ENCODE measurements around the gene CLCN2.

Gene CLCN2

DNA sequence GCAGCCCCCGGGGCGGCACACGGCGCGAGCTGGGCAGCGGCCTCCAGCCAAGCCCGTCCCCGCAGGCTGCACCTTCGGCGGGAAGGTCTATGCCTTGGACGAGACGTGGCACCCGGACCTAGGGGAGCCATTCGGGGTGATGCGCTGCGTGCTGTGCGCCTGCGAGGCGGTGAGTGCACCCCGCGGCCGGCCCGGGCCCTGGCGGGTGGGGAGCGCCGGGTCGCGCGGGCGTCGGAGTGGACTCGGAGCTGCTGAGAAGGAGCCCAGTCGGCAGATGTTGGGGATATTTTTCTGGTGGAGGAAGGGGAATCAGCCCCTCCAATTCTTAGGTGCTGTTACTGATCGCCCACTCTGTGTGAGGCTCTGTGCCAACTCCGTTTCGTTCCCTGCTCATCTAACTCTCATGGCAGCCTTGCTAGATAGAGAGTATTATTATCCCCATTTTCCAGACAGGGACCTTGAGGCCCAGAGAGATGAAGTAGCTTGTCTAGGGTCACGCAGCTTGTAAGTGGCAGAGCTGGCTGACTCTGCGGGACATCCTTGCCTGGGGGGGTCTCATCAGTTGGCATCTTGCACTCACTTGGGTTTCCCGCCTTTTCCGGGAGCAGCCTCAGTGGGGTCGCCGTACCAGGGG lies 19.3 kb upstream of the CLCN2 start:
- peak; percentile 33 to 39 for DNase-seq

DNA sequence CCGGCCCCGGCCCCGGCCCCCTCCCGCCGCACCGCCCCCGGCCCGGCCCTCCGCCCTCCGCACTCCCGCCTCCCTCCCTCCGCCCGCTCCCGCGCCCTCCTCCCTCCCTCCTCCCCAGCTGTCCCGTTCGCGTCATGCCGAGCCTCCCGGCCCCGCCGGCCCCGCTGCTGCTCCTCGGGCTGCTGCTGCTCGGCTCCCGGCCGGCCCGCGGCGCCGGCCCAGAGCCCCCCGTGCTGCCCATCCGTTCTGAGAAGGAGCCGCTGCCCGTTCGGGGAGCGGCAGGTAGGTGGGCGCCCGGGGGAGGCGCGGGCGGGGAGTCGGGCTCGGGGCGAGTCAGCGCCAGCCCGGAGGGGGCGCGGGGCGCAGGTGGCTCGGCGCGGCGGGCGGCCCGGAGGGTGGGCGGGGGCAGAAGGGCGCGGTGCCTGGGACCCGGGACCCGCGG lies 18.8 kb upstream of the CLCN2 start:
- DNase-seq, result peak in 1 of 2 experiments; percentile 46

DNA sequence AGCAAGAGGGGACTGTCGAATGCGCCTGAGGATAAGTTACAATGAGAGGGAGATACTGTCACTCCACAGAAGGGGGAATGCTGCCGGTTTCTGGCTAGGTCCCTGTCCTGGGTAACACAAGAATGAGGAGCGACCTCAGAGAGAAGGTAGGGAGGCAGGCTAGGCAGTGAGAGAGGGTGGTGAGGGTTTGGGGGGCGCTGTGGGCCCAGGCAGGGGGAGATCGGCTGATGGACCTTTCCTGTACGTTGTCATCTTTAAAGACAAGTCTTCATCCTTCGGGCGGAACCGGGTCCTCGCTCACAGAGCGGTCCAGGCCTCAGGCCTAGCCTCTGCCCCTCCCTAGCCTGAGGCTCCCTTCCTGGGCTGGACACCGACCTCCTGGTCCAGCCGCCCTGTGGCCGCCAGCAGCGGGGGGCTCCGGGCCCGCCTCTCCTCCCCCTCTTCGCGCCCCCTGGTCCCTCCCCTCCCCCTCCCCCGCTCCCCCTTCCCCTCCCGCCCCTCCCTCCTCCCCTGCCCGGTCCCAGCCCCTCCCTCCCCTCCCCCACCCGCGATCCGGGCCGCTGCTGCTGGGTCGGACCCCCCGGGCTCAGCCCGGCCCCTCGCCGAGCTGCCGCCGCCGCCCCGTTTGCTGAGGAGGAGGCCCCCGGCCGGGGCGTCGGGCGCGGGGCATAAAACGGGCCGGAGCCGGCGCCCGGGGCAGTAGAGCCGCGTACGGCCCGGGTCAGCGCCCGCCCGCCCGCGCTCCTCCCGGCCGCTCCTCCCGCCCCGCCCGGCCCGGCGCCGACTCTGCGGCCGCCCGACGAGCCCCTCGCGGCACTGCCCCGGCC lies 18.2 kb upstream of the CLCN2 start, which contains the start of gene CHRD:
CHRD (plus strand) TSS at position 697 of the 827 bp plus-strand sequence. CDS start 265 bp downstream, outside the sequence.
- no peak for DNase-seq

DNA sequence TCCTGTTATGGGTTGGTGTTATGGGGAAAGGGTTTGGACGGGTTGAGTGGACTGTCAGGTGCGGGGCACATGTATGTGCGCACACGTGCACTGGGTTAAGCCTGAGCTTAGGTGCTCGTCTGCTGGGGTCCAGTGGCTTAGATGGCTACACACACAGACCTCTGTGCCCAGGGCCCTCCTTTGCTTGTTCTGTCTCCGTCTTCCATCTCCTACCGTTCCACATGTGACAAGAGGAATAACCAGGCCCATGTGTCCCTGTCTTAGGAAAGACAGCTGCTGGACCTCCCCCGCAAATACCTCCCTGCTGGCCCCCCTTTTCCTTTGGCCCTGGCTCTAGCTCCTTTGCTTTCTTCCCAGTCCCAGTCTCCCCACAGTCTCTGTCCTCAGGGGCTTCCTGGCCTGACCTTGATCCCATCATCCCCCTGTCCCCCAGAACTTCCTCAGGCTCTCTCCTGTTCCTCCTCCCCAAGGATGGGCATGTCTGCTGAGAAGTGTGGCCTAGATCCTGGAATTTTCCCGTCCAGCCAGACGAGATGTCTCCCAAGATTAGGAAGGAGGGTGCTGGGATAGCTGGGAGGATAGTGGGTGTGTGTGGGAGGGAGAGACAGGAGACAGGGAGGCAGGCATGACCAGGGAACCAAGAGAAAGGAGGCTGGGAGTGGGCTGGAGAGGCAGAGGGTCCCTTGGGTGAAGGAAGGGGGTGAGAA lies 17.4 kb upstream of the CLCN2 start:
- no peak for DNase-seq

DNA sequence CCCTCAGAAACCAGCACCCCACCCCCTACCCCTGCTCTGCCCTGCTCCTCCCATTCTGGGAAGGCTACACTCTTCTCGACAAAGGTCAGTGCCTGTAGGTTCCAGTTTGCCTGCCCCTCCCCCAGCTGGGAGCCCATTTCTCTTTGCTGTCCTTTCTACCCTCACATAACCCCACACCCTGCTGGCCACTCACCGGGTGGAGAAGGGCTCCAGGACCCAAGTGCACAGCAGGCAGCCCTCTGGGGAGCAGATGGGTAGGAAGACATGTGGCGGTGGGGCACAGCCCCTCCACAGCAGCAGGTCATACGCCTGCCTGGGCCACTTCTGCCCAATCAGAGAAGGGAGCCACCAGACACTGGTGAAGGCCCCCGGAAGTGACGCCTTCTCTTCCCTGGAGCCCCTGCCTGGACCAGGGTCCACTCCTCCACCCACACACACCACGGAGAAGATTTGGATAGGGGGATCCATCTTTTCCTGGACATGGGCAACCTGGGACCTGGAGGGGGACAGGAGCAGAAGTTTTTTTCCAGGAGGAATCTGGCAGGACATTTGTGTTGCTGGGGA lies 16.6 kb upstream of the CLCN2 start, which contains the start of gene THPO:
THPO (minus strand) TSS at position 326 of the 564 bp plus-strand sequence. CDS start 1,948 bp downstream, outside the sequence.
- DNase-seq, result no peak

DNA sequence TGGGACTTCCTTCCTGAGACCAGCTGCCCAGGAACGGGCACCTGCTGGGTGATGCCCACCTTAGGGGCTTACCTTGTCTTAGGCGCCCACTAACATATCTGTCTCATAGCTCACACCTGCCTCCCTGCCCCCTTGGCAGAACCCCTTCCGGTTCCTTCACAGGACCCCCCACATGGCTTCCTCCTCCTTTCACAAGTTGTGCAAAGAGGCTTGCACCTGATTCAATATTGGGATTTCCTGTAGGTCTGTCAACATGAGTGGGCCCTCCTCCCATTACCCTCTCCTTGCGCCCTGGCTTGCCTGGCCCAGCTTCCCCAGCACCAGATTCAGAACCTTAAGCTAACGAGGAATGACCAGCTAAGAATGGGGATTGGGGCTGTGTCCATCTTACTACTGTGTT lies 16.0 kb upstream of the CLCN2 start:
- no peak for DNase-seq

DNA sequence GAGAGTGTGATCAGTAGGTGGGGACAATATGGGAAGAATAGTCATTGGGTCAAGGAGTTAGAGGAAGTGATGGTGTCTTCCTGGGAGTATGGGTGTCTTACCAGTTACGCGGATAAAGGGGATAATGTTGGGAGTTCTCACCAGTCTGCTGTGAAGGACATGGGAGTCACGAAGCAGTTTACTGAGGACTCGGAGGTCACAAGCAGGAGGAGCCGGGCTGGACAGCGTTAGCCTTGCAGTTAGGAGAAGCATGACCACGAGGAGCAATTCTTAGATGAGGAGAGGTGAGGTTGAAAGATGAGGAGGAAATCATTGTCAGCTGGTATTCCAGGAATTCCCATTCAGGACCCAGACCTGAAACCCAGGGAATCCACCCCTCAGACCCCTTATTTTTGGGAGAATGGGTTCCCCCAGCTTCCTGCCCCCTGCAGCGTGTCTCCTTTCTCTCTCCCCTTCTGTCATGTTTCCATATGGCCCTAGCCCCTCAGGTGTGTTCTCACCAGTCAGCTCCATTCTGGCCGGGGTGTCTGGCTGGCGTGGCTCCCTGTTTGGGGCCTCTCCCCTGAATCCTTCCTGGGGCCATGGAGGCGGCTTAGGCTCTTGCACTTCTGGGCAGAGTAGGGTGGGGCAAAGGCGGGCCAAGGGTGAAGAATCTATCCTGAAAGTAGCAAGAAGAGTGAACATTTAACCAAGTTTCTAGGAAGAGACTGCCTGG lies 14.5 kb upstream of the CLCN2 start:
- no peak for DNase-seq

DNA sequence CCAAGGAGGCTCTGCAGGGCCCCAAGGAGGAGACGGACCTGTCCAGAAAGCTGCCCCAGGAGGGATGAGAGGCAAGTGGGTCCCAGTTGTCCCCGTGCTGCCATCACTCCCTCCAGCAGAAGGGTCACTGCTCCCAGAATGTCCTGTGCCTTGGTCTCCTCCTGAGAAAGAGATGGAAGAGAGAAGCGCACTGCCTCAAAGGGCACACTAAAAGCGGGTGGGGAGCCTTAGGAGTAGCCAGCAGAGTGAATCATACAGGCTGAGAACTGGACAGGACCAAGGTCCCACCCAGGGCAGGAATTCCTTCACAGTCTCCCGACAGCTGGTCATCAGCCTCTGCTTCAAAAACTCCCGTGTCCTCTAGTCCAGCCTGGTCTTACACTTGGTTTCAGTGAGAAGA lies 12.0 kb upstream of the CLCN2 start:
- no peak for DNase-seq

DNA sequence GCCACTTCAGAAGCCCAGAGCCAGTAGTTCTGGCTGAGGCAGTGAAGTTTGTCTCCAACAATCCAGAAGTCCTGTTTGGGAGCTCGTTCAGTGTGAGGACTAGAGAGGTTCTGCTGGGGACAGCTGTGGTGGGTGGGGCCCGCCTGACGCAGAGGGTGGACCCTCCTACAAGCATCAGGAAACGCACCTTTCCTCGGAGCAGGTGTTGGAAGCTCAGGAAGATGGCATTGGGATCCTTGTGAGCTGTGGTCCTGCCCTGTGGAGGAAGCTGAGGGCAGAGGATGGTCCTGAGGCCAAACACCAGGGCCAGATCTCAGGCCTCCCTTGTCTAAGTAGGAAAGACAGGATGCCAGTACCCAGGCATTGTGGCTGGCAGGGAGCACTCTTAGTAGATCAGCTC lies 11.5 kb upstream of the CLCN2 start:
- DNase-seq, result no peak

DNA sequence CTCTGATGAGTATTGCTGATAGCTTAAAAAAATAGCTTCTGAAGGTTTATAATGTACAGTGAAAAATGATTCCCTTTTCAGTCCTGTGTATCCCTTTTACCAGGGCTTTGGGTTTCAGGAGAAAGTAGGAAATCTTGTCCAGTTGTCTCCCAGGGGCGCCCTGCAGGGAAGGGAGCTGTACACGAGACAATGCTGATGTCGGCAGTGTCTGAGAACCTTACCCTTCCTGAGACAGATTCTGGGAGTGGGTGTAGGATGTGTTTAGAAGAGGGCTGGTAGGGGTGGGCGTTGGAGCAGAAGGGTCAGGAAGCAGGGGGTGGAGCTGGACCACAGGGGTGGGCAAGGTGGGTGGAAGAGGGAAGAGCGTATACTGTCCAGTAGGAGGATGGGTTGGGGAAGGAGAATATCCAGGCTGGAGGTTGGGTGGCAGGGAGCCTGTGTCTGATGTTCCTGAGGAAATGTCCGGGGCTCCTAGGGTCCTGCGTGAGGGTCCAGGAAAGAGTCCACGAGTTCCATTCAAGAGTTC lies 11.0 kb upstream of the CLCN2 start:
- DNase-seq, result no peak

DNA sequence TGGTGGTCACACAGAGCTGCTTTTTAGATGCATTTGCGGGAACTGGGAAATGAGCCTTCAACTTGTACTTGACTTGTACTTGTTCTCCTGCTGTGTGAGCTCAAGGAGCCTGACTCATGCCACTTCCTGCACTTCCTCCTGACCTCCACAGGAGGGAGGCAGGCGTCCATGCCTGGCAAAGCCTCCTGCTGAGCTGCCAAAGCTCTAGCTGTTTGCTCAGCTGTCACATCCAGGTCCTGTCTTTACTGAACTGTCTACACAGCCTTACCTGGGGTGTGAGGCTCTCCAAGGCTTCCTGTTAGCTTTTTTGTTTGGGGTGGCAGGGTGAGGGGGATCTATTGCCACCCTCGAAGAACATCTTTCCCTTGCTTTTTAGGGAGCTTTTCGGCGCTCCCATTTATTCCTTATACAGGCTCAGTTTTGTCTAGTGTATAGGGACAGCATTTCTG lies 10.2 kb upstream of the CLCN2 start:
- peak; percentile 64 to 73 for DNase-seq

DNA sequence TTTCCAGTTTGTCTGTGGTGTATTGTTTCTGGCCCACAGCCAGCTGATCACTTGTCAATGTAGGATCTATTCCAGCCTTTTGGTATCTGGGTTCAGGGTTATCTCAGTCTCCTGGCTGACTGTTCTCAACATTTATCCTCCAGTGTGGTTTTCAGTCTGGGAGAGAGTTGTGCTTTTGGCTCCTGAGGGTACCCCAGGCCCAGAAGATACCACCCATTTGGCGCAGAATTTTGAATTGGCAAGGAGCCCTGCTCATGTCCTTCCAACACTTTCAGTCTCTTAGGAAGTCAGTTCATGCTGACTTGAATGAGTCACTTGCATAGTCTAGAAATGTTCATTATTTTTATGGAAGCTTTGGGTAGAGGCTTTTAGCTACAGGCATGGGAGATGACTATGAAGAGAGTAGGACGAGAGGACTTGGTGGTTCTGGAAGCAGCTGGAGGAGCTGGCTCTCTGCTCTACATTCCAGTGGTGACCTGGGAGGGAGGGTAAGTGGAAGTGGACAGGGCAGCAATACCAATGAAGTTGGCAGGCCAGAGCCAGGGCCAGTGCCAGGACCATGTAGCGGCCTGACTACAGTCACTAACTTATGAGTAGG lies 7.3 kb upstream of the CLCN2 start:
- DNase-seq, result no peak

DNA sequence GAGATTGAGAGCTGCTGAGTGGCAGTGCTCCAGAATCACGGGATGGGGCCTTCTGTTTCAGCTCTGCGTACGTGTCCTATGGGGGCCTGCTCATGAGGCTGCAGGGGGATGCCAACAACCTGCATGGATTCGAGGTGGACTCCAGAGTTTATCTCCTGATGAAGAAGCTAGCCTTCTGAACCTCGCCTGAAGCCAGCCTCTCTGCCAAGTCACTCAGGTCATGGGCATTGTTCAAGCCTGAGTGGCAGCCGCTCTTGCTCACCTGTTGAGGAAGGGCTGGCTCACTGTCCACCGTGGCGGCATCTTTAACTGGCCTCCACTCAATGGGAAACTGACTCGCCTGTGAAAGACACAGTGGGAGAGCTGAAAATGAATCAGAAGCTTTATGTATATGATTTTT lies 6.7 kb upstream of the CLCN2 start:
- DNase-seq, result no peak

DNA sequence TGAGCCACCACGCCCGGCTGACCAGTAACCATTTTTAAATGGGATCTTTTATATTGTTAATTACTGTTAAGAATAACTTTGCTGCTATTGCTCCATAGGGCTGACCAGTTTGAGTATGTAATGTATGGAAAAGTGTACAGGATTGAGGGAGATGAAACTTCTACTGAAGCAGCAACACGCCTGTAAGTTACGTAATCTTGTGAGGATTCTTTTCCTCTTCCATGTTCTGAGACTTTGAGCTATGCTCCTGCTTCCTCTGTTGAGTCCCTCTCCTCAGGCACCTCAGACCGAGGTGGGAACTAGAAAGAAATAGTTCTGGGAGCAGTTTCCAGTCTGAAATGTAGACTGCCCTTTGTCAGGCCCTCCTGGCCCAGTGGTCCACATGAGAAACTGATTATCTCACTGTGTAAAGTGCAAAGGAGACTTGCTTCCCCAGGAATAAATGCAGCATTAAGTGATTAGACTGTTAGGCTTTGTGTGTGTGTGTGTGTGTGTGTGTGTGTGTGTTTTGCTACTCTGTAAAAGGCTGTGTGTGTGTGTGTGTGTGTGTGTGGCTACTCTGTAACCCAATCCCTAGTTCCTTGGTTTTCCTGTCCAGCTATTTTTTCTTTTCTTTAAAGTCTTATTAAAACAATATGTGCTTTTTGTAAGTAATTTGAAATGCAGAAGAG lies 5.3 kb upstream of the CLCN2 start:
- DNase-seq, result no peak

DNA sequence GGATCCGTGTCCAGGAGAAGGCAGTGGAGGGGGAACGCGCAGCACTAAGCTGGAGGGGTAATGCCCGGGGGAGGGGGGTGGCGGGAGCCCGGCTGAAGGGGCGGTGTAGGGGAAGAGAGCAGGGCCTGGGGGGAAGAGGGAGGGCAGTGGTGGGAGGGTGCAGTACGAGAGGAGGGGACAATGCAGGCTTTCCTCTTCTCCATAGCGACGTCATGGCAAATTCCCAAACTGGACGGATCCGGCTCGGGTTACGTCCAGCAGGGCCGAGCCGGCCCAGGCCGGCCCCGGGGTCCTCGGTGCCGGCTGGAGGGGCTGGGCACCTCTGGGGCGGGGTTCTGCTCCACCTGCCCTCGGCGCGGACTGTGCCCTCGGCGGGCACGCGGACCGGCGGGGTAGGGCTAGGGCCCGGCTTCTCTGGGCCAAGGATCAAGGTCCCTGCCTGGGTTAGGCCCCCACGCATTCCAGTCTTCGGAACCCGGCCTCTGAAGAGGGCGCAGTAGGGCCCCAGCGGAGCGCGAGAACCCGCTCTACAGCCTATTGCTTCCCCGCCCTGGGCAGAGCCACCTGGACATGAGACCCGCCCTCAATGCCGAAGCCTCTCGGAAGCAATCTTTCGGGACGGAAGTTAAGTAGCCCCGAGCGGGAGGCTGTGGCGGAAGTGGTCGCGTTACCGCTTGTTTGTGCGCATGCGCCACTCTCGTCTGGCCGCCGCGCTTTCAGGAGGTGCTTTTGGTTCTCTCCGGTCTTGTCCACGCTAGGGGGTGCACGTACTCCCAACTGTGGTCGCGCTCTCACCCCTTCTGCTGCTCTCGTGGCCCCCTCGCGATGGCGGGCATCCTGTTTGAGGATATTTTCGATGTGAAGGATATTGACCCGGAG lies 1.5 kb upstream of the CLCN2 start:
- peak; percentile 95 to 97 for DNase-seq

DNA sequence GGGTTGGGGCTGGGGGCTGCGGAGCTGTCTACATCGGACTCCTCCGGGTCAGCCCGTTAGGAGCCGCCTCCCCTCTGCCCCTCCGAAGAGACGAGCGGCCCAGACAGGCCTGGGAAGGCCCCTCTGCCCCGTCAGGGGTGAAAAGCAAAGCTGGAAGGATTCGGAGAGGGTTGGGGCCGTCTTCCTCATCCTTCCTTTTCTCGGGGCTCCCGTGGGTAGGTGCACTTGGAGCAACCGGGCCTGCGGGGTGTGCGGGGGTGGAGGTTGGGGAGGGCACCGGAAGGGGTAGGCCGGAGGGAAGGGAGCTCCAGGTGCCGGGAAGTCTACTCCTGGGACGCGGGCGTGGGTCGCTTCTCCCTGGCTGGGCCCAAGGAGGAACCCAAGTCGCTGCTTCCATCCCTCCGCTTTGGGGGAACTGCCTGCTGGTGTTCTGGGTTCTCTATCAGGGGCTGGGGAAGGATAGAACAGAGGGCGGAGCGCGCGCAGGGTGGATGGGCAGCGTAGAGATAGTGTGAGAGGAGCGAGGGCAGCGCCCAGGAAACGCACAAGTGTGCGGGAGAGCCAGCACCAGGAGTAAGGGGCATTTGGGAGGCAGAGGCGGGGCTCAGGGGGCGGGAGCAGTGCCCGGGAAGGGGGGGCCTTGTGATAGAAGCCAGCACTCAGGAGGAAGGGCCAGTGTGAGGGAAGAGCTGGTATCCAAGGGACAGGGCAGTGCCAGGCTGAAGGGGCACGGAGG lies 695 bp upstream of the CLCN2 start:
- peak; percentile 76 to 77 for DNase-seq

DNA sequence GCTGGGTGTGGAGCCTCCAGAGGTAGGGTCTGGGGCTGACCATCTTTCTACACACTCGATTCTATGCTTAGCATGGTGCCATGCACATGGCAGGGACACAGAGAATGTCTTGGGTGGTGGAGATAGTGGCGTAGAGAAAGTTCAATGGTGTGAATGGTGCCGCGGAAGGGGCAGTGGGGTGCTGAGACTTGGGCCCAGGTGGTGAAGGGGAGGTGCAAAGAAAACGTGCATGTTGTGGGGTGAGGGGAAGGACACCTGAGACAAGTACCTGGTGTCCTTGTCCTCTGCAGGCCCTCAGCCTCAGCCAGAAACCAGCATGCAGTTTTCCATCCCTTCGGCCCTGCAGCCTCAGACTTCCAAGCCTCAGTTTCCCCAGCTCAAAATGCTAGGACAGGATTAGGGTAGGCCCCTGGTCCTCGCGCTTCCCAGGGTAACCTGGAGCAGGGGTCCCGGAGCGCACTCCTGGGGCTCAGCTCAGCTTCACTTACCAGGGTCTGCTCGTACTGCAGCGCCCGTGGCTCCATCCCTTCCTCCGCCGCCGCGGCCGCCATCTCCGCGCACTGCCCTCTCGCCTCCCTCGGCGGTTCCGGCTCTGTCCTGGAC lies 375 bp downstream of the CLCN2 start:
- peak in 1 of 2 experiments; percentile 46 for DNase-seq

DNA sequence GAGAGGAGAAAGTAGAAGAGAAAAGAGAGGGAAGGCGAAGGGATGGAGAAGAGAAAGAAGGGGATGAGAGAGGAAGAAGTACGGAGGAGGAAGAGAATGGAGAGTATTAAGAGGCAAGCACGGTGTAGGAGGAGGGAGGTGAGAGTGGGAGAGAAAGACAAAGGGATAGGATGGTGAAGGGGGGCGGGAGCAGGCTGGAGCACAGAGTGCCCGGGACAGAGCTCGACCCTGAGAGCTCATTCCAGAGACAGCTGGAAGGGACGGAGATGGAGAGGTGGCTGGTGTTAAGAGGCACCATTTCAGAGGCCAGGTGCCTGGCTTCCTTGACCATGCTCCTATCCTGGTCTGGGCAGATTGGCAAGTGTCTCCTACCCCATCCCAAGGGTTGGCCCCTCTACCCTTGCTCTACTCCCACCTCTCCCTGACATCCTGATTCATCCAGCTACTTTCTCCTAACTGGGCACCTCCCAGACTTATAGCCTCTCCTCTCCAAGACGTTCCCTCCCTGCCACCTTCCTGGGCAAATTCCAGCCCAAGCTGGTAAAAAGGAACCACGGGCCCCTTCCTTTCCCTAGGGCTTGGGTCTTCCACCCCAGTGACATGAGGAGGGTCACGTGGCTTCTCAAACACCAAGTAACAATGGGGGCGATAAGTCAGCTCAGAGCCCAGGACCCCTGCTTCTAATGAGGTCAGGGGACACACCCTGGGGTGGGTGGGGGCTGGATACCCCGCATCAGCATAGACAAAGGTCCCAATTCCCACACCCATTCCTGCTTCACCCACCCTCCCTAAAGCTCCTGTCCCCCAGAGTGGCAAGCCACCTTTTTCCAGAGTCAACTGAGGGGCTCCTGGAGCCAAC lies 1.1 kb downstream of the CLCN2 start:
- DNase-seq, result no peak
